Suprapubic skin (tissue), 3 donors: Measurements from ENCODE around the gene PPP6R3.

Experiments
- POLR2A ChIP-seq, 2 donors: fragments of 450-650 bp; IDR thresholded peaks; one replicate each; pipeline ENCODE4 v1.6.1; 2017; ENCODE audit warnings: antibody characterized with exemption in 2 of 2, mild to moderate bottlenecking in 2 of 2, moderate library complexity in 2 of 2
- TF ChIP-seq, protein P1 (sequence below), 2 donors: fragments of 200-600 bp in 1 of 2; fragments of 450-650 bp in 1 of 2; sonication (generic) in 1 of 2; IDR thresholded peaks; one replicate each; pipeline ENCODE4 v1.5.1; 2016 to 2019; ENCODE audit warnings: antibody characterized with exemption in 2 of 2, mild to moderate bottlenecking in 1 of 2, moderate library complexity in 1 of 2

DNA sequence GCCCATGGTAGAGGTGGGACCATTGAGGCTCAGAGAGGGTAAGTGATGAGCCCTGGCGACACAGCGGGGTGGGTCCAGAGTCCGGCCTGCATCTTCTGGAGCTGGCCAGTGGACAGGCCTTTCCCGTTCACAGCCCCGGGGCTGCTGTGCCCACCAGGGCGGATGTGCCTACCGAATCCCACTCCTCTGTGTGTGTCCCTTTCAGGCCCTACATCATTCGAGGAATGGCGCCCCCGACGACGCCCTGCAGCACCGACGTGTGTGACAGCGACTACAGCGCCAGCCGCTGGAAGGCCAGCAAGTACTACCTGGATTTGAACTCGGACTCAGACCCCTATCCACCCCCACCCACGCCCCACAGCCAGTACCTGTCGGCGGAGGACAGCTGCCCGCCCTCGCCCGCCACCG lies 11.9 kb upstream of the PPP6R3 start:
- TF ChIP-seq, protein P1, sequence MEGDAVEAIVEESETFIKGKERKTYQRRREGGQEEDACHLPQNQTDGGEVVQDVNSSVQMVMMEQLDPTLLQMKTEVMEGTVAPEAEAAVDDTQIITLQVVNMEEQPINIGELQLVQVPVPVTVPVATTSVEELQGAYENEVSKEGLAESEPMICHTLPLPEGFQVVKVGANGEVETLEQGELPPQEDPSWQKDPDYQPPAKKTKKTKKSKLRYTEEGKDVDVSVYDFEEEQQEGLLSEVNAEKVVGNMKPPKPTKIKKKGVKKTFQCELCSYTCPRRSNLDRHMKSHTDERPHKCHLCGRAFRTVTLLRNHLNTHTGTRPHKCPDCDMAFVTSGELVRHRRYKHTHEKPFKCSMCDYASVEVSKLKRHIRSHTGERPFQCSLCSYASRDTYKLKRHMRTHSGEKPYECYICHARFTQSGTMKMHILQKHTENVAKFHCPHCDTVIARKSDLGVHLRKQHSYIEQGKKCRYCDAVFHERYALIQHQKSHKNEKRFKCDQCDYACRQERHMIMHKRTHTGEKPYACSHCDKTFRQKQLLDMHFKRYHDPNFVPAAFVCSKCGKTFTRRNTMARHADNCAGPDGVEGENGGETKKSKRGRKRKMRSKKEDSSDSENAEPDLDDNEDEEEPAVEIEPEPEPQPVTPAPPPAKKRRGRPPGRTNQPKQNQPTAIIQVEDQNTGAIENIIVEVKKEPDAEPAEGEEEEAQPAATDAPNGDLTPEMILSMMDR (IDR thresholded peaks at IDR 0.05) = no peak
- no peak for TF ChIP-seq POLR2A (IDR thresholded peaks at IDR 0.05)
